Measurements from ENCODE around the gene PHACTR1. TPM values are rescaled to one million over a fixed set of nuclear protein-coding genes. Genes with fewer than 3 reads are reported as not detected.

PHACTR1 gene
- total and polyA plus RNA-seq, 2 of the 4 experiments (the other 2 are of a cell fraction): not detected

- Histone ChIP-seq H4K91ac (ENCODE audit: insufficient read depth, low read depth, low read length) (no peak overlapping the region), H2AFZ (replicated peaks; ENCODE audit: low read length, poor library complexity) (no peak overlapping the region), H3K9ac (ENCODE audit: low read depth, low read length) (no peak overlapping the region), H2BK20ac (ENCODE audit: low read depth, low read length) (no peak overlapping the region), H3K27me3 (ENCODE audit: control insufficient read depth, insufficient read depth, low read length) (no peaks in the 10 kb centered on the region), H3K56ac (ENCODE audit: extremely low read depth, insufficient read depth, low read length) (no peak overlapping the region), H3K23ac (ENCODE audit: low read depth, low read length) (no peak overlapping the region), H4K5ac (ENCODE audit: low read depth, low read length) (no peak overlapping the region), H4K20me1 (ENCODE audit: insufficient read depth, low read length) (no peaks in the 10 kb centered on the region), H3K14ac (replicated peaks; ENCODE audit: low read depth, low read length) (no peak overlapping the region), H3K79me1 (ENCODE audit: low read depth in 1 of 2, low read length in 2 of 2) (no peaks in the 10 kb centered on the region), H3K18ac (ENCODE audit: low read depth, low read length) (no peak overlapping the region), H2AK5ac (ENCODE audit: low read depth, low read length) (no peak overlapping the region), H2BK5ac (ENCODE audit: low read depth, low read length, poor library complexity, severe bottlenecking) (no peak overlapping the region), H3K4ac (ENCODE audit: low read depth, low read length) (no peak overlapping the region), H3K9me3 (ENCODE audit: control insufficient read depth, insufficient read depth, low read length) (peaks cover 2% of the 10 kb centered on the region; the same call in 1 of the 2 replicates), H4K8ac (ENCODE audit: low read depth in 2 of 2, low read length in 2 of 2) (no peak overlapping the region), H3K4me3 (ENCODE audit: insufficient read depth, low read depth, low read length) (no peak overlapping the region), H3K4me2 (ENCODE audit: low read depth, low read length) (no peak overlapping the region), H3K27ac (ENCODE audit: insufficient read depth, low read length) (no peak overlapping the region), H3K9me1 (ENCODE audit: insufficient read depth, low read length) (no peaks in the 10 kb centered on the region), H2AK9ac (replicated peaks; ENCODE audit: low read depth, low read length, poor library complexity) (no peak overlapping the region), H3K36me3 (ENCODE audit: control insufficient read depth, insufficient read depth, low read length) (no peaks in the 10 kb centered on the region), H3K4me1 (ENCODE audit: control insufficient read depth, insufficient read depth, low read length) (no peaks in the 10 kb centered on the region), H2BK120ac (ENCODE audit: low read depth, low read length) (no peak overlapping the region), H2BK15ac (ENCODE audit: low read depth, low read length) (no peak overlapping the region)
- WGBS, 2 experiments (ENCODE audit: extremely low coverage in 2 of 2, insufficient read length in 1 of 2): no CpG with 5 or more reads among the region's 3 CpGs
- ChIA-PET POLR2A (ENCODE audit: unreplicated experiment) (no interaction called here), CTCF (no interaction called here)
- intact Hi-C loops (cut with micrococcal nuclease) (no loop called here), in situ Hi-C loops (cut with MboI; ENCODE audit: low sequenced_read_pairs) (no loop called here), dilution Hi-C loops (cut with HindIII; ENCODE audit: low sequenced_read_pairs, unreplicated experiment) (no loop called here)
- TF ChIP-seq FOS (IDR thresholded peaks at IDR 0.05; ENCODE audit: low read depth, low read length) (no peak), CEBPB (IDR thresholded peaks at IDR 0.05; ENCODE audit: low read depth, low read length) (no peak), SMC3 (IDR thresholded peaks at IDR 0.05; ENCODE audit: low read depth, low read length) (no peak), MXI1 (IDR thresholded peaks at IDR 0.05; ENCODE audit: borderline replicate concordance, low read depth, low read length) (no peak), RAD21 (IDR thresholded peaks at IDR 0.05; ENCODE audit: low read length) (no peak), CHD1 (IDR thresholded peaks at IDR 0.05; ENCODE audit: low read depth, low read length) (no peak), RCOR1 (IDR thresholded peaks at IDR 0.05; ENCODE audit: insufficient replicate concordance, low read length) (no peak), MAZ (IDR thresholded peaks at IDR 0.05; ENCODE audit: borderline replicate concordance, low read depth, low read length) (no peak), RFX5 (IDR thresholded peaks at IDR 0.05; ENCODE audit: low read depth, low read length) (no peak), POLR2A (IDR thresholded peaks at IDR 0.05; ENCODE audit: low read depth, low read length) (no peak)
- DNase-seq: no peak
- BruUV-seq (replicated peaks): no TSS peak
- no peak for ATAC-seq (ENCODE audit: low read depth)
Observed at GRCh38 chr6:12923644-12924235, 207.2 kb downstream of the PHACTR1 start.
